ENCODE results near the gene TXLNA.

DNA sequence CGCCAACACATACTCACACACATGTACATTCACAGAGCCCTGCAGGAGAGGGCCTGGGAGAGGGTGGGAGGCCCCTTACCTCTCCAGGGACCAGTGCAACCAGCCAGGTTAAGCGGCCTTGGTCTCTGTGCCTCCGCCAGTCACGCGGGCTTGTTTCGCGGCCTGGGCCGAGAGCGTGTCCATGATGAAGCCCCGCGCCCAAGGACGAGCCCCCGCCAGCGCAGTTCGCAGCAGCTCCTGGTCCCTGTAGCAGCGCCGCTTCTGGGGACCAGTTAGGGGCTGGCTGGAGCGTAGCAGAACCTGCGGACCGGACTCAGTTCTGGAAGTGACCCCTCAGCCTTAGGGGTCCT lies 60.3 kb downstream of the TXLNA start:
- TF ChIP-seq, protein P1, sequence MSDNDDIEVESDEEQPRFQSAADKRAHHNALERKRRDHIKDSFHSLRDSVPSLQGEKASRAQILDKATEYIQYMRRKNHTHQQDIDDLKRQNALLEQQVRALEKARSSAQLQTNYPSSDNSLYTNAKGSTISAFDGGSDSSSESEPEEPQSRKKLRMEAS (CRISPR knock-in tag; IDR thresholded peaks at IDR 0.05) = no peak; the same call in 1 of the 2 replicates
- TF ChIP-seq, protein P2, sequence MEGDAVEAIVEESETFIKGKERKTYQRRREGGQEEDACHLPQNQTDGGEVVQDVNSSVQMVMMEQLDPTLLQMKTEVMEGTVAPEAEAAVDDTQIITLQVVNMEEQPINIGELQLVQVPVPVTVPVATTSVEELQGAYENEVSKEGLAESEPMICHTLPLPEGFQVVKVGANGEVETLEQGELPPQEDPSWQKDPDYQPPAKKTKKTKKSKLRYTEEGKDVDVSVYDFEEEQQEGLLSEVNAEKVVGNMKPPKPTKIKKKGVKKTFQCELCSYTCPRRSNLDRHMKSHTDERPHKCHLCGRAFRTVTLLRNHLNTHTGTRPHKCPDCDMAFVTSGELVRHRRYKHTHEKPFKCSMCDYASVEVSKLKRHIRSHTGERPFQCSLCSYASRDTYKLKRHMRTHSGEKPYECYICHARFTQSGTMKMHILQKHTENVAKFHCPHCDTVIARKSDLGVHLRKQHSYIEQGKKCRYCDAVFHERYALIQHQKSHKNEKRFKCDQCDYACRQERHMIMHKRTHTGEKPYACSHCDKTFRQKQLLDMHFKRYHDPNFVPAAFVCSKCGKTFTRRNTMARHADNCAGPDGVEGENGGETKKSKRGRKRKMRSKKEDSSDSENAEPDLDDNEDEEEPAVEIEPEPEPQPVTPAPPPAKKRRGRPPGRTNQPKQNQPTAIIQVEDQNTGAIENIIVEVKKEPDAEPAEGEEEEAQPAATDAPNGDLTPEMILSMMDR (IDR thresholded peaks at IDR 0.05) = no peak
- no peak for TF ChIP-seq FOXJ3 (CRISPR knock-in tag; IDR thresholded peaks at IDR 0.05; ENCODE audit: borderline replicate concordance)
- no peak for TF ChIP-seq NR2C2 (CRISPR knock-in tag; IDR thresholded peaks at IDR 0.05)
- TF ChIP-seq ELF4 (CRISPR knock-in tag; IDR thresholded peaks at IDR 0.05; ENCODE audit: low read depth) = no peak
- no peak for TF ChIP-seq NR1H2 (CRISPR knock-in tag; IDR thresholded peaks at IDR 0.05)
- no peak for TF ChIP-seq CREM (CRISPR knock-in tag; IDR thresholded peaks at IDR 0.05)
- no peak for TF ChIP-seq OVOL2 (CRISPR knock-in tag; IDR thresholded peaks at IDR 0.05; ENCODE audit: borderline replicate concordance)
- TF ChIP-seq SMAD4 (CRISPR knock-in tag; IDR thresholded peaks at IDR 0.05) = no peak
- no peak for TF ChIP-seq ZNF671 (CRISPR knock-in tag; IDR thresholded peaks at IDR 0.05)
- TF ChIP-seq, protein P3, sequence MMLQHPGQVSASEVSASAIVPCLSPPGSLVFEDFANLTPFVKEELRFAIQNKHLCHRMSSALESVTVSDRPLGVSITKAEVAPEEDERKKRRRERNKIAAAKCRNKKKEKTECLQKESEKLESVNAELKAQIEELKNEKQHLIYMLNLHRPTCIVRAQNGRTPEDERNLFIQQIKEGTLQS (CRISPR knock-in tag; conservative IDR thresholded peaks at IDR 0.05) = no peak
